ENCODE measurements around the gene SCN9A.
"Not testable (repeated sequence)": the region's sequence is repeated elsewhere in the genome, so short reads cannot be mapped to it uniquely, and the experiment has no call there.

SCN9A gene

DNA sequence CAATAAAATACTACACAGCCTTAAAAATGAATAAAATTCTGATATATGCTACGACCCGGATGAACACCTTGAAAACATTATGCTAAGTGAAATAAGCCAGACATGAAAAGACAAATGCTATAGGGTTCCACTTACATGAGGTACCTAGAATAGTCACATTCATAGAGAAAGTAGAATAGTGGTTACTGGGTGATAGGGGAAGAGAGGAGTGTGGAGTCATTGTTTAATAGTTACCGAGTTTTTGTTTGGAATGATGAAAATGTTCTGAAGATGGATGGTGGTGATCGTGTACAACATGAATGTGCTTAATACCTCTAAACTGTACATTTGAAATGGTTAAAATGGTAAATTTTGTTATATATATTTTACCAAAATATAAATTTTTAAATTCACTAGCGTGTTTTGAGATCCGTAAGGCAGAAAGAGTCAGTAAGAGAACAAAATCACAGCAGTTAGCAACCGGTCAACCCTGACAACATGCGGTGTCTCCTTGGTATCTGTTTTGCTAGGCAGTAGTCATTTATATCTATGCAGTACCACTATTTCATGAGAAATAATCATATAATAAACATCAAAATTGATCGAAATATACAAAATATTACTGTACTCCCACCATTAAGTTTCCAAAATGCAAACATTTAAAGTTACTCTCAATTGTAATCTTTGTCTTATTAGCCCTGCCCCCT is 11.1 kb downstream of the SCN9A start:
- no peaks in the 10 kb centered on the region for H3K27me3 Mint-ChIP-seq
- no peak for DNase-seq (ENCODE audit: low spot score in 2 of 2)
- H3K4me1 Mint-ChIP-seq, result no peaks in the 10 kb centered on the region
- no peak overlapping the region for H3K27ac Mint-ChIP-seq
- H3K4me3 Mint-ChIP-seq, result no peak overlapping the region
- no peaks in the 10 kb centered on the region for H3K9me3 Mint-ChIP-seq
- H3K36me3 Mint-ChIP-seq, result no peaks in the 10 kb centered on the region
- ATAC-seq (ENCODE audit: low read depth), result no peak

DNA sequence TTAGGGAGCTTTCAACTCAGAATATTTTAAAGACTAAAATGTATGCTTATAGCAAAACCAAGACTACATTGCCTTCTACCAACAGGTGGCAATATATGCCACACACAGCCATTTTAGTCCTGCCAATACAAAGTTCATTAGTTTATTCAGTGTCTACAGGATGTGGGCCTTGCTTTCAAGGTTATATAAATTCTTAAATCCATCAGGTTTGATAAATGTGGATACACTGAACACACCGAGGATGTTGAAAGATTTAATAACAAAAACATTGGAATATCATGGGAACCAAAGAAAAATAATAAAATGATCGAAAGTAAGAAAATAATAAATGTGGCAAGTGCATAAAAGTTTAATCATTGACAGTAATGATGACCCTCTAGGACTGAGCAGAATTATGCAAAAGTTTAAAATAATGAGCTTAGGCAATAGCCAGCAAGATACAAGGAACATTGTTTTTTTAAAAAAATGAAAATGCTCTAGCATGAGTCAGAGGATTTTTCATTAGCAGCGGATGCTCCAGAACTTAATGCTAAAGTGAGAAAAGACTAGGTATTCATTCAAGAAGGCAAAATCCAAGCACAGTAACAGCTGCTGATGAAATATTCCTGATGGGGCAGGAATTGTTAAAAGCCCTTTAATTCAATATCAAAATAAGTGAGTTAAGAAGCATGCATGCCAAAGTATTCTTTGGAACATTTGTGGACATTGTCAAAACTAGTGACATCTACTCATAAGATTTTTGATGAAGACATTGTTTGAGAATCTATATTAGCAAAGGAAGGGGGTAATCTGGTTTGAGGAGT is 14.2 kb downstream of the SCN9A start:
- no peaks in the 10 kb centered on the region for H3K9me3 Mint-ChIP-seq
- no peaks in the 10 kb centered on the region for H3K36me3 Mint-ChIP-seq
- ATAC-seq (ENCODE audit: low read depth) (no peak), DNase-seq (ENCODE audit: low spot score in 2 of 2) (no peak)
- no peak overlapping the region for H3K27ac Mint-ChIP-seq
- H3K4me3 Mint-ChIP-seq, result no peak overlapping the region
- H3K4me1 Mint-ChIP-seq, result no peaks in the 10 kb centered on the region
- no peaks in the 10 kb centered on the region for H3K27me3 Mint-ChIP-seq

DNA sequence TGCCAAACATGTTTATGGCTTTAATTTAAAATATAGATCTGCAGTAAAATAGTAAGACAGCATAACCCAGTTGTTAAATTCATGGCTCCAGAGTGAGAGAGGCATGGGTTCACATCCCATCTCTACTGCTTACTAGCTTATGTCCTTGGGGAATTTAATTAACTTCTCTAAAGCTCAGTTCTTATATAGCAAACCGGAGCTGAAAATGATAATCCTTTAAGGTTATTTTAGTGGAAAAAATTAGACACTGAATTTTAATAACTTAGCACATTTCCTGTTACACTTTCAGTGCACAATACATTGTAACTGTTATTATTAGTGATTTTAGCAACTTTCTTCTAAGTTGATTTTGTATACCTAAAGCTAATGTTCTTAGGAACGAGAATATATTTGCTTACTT is 14.8 kb downstream of the SCN9A start:
- no peaks in the 10 kb centered on the region for H3K27me3 Mint-ChIP-seq
- H3K27ac Mint-ChIP-seq, result no peak overlapping the region
- no peaks in the 10 kb centered on the region for H3K4me1 Mint-ChIP-seq
- H3K4me3 Mint-ChIP-seq, result no peak overlapping the region
- DNase-seq (ENCODE audit: low spot score in 2 of 2) (no peak), ATAC-seq (ENCODE audit: low read depth) (no peak)
- no peaks in the 10 kb centered on the region for H3K9me3 Mint-ChIP-seq
- no peaks in the 10 kb centered on the region for H3K36me3 Mint-ChIP-seq

DNA sequence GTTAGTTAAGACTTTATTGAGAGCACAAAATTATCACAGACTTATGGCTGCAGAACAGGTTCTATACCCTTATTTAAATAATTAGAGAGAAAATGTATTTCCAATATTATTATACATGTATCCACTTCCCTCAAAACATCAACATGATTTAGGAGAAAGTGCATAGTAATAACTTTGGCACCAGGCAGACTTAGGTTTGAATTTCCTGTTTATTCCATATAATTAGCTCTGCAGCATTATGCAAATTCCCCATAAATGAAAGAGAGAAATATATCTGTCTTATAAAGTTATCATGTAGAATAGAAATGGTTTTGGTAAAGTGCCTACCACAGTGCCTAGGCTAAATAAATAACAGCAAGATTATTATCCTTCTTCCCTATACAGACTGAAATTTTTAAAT is 15.3 kb downstream of the SCN9A start:
- Mint-ChIP-seq H3K36me3 (no peaks in the 10 kb centered on the region), H3K9me3 (no peaks in the 10 kb centered on the region), H3K4me3 (no peak overlapping the region), H3K27me3 (no peaks in the 10 kb centered on the region), H3K4me1 (no peaks in the 10 kb centered on the region), H3K27ac (no peak overlapping the region)
- DNase-seq (ENCODE audit: low spot score in 2 of 2), result no peak
- no peak for ATAC-seq (ENCODE audit: low read depth)

DNA sequence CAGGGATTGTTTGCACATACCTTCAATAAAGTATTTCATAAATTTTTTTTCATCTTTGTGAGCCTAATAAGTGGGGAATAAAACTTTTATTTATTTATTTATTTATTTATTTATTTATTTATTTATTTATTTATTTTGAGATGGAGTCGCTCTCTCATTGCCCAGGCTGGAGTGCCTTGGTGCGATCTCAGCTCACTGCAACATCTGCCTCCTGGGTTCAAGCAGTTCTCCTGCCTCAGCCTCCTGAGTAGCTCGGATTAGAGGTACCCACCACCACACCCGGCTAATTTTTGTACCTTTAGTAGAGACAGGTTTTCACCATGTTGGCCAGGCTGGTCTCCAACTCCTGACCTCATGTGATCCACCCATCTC is 17.8 kb downstream of the SCN9A start:
- not testable (repeated sequence) for H3K27ac Mint-ChIP-seq; H3K4me1 Mint-ChIP-seq; H3K4me3 Mint-ChIP-seq; DNase-seq (ENCODE audit: low spot score in 2 of 2); H3K36me3 Mint-ChIP-seq; H3K27me3 Mint-ChIP-seq; H3K9me3 Mint-ChIP-seq; ATAC-seq (ENCODE audit: low read depth)

DNA sequence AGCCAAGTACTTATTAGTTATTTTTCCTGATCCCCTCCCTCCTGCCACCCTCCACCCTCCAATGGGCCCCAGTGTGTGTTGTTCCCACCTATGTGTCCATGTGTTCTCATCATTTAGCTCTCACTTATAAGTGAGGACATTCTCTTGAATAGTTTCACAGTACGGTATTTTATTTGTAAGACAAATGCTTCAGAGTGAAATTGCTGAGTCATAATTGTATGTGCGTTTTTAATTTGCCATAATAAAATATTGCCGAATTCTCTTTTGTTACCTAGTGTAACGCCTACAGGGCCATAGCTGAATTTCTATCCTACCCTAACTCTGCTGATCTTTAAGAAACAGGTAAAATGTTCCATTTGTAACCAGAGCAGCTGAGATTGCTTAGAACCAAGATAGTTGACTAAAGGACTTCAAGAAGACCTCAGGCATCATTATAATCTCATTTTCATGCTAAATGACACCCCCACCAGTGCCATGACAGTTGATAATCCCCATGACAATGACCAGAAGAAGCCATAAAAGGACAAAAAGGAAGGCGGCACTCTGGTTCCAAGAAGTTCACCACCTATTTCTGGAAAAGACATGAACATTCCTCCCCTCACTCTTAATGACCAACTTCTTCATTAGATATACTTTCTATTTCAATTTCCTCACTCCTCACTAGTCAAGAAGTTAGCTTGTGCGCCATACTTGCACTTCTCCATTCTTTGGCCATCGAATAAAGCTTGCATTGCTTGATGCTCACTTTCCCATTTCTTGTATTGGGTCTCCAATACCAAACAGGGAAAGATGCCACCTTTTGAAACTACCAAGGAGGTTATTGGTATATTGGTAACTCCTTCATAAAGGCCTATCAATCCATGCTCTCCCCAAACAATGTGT is 18.4 kb downstream of the SCN9A start:
- Mint-ChIP-seq H3K27me3 (no peaks in the 10 kb centered on the region), H3K4me1 (no peaks in the 10 kb centered on the region), H3K36me3 (no peaks in the 10 kb centered on the region), H3K9me3 (no peaks in the 10 kb centered on the region), H3K27ac (no peak overlapping the region), H3K4me3 (no peak overlapping the region)
- no peak for DNase-seq (ENCODE audit: low spot score in 2 of 2)
- no peak for ATAC-seq (ENCODE audit: low read depth)

DNA sequence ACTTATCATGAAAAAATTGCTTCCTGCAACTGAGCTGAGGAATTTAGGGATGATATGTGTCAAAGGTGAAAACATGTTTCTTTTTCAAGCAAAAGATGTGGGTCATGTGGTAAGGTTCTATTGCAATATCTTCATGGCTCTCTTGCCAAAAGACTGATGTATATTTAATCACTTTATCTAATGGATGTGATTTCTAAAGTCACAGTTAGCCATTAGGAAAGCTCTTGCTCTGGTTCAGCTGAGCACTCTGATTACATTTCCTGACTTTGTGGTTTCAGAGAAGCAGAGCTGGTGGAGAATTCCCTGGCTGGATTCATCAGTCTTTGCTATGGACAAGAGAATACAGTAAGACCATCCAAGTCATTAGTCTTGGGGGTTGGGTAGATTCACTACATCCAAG is 24.4 kb downstream of the SCN9A start:
- no peaks in the 10 kb centered on the region for H3K36me3 Mint-ChIP-seq
- no peaks in the 10 kb centered on the region for H3K4me1 Mint-ChIP-seq
- H3K27ac Mint-ChIP-seq, result no peak overlapping the region
- peaks cover 2% of the 10 kb centered on the region for H3K27me3 Mint-ChIP-seq
- no peak for DNase-seq (ENCODE audit: low spot score in 2 of 2)
- ATAC-seq (ENCODE audit: low read depth), result no peak
- no peaks in the 10 kb centered on the region for H3K9me3 Mint-ChIP-seq
- H3K4me3 Mint-ChIP-seq, result no peak overlapping the region

DNA sequence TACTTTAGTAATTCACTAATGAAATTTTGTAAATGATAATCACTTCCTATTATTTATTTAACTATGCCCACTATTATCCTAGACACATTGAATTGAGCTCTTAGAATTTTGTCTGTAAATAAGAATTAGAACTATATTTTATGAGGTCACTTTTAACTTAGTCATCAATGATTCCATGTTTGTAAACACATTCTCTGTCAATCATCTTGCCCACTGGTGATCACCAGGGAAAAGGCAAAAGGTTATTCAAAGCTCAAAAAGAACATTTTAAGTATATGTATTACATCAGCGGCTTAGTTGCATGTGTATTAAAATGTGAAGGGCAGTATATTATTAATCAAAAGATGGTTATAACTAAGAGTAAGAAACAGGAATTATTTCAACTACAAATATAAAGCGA is 25.2 kb downstream of the SCN9A start:
- peaks cover 2% of the 10 kb centered on the region for H3K27me3 Mint-ChIP-seq

DNA sequence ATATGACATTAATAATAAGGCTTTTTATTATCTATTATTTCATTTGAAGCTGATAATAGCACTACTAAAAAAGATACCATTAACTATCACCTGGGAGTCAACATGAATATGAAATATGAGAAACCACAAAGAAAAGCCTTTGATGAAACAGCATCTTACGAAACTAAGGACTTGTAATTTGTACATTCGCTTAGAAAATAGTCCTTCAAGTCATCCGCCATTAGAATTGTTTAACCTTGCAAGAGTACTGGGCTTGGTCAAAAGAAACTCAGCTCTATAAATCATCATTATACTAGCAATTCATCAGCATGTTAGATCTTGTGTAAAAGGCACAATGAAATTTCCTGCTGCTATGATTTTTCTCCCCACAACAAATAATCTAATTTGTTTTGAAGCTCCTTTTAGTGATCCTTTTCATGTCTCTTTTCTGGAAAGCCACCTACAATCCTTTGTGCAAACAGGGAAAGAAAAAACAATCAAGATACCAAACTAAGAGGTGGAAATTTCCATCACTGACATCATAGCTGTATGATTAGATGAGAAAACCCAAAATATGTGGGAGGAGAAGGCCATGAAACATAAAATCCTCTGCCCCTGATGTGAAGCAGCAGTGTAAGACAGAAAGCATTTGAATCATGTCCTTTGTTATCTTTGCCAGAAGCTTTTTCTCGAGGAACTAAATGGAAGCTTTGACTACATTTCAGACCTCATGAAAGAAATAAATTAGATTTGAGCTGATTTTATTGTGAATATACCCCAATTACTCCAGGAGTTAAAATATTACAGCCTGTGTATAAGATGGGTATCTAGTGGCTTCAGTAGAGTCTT is 31.2 kb downstream of the SCN9A start:
- peaks cover 2% of the 10 kb centered on the region for H3K27me3 Mint-ChIP-seq
- H3K36me3 Mint-ChIP-seq, result no peaks in the 10 kb centered on the region
- no peak overlapping the region for H3K4me3 Mint-ChIP-seq
- no peaks in the 10 kb centered on the region for H3K9me3 Mint-ChIP-seq
- ATAC-seq (ENCODE audit: low read depth), result no peak
- no peak overlapping the region for H3K27ac Mint-ChIP-seq
- H3K4me1 Mint-ChIP-seq, result no peaks in the 10 kb centered on the region
- DNase-seq (ENCODE audit: low spot score in 2 of 2), result no peak

More for the DNA sequence above, 25.2 kb downstream of the SCN9A start:
- DNase-seq (ENCODE audit: low spot score in 2 of 2) (no peak), ATAC-seq (ENCODE audit: low read depth) (no peak)
- Mint-ChIP-seq H3K36me3 (no peaks in the 10 kb centered on the region), H3K4me1 (no peaks in the 10 kb centered on the region), H3K27ac (no peak overlapping the region), H3K4me3 (no peak overlapping the region), H3K9me3 (no peaks in the 10 kb centered on the region)

DNA sequence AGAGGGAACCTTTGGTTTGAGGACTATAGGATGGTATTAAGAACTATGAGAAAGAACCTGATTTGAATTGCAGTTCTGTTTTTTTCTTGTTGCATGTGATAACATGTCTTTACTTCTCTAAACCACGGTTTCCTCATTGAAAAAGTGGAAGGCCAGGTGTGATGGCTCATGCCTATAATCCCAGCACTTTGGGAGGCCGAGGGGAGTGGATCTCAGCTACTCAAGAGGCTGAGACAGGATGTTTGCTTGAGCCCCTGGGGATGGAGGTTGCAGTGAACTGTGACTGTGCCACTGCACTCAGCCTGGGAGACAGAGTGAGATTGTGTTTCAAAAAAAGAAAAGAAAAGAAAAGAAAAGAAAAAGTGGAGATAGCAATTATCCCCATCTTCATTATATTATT is 32.3 kb downstream of the SCN9A start:
- peaks cover 2% of the 10 kb centered on the region for H3K27me3 Mint-ChIP-seq
- H3K4me3 Mint-ChIP-seq, result no peak overlapping the region
- no peaks in the 10 kb centered on the region for H3K4me1 Mint-ChIP-seq
- no peak overlapping the region for H3K27ac Mint-ChIP-seq
- ATAC-seq (ENCODE audit: low read depth) (no peak), DNase-seq (ENCODE audit: low spot score in 2 of 2) (no peak)
- no peaks in the 10 kb centered on the region for H3K36me3 Mint-ChIP-seq
- H3K9me3 Mint-ChIP-seq, result no peaks in the 10 kb centered on the region

DNA sequence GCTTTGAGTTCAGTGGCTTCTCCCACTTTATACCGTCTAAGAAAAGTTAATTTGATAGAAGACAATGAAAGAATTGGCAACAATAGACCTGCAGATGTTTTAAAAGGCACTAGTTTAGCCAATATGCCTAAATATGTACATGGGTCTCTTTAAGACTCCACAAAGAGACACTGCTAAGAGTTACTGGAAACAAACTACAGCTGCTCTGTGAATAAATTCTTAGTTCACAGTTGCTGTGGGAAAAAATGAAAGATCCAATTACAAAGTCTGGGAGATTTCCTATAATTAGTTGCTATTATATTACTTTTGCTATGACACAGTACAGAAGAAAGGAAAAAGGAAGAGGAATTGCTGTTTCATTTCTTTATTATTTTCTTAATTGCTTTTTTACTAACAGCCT is 34.3 kb downstream of the SCN9A start:
- Mint-ChIP-seq H3K4me1 (no peaks in the 10 kb centered on the region), H3K9me3 (peaks cover 2% of the 10 kb centered on the region), H3K4me3 (no peak overlapping the region)

DNA sequence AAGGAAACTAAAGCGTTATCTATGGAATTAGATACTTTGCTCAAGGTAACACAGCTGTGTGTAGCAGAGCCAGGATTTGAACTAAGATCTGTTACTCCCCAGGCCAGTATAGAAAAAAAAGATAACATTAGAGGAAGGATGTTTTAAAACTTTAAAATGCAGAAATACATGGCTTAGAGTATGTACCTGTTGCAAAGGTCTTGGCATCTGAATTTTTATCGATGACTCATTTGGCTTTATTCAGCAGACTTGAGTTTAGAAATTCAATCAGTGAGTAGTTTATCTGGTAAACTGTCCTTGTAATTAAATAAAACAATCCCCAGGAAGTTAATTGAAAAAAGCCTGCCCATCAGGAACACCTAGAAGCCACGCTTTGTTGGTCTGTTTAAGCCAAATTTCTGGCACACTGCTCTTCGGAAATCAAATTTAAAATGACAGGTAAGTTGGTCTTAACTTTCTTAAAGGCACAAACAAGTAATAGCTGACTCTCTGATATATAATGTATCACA is 36.9 kb downstream of the SCN9A start:
- Mint-ChIP-seq H3K4me1 (no peaks in the 10 kb centered on the region), H3K4me3 (no peak overlapping the region), H3K9me3 (peaks cover 2% of the 10 kb centered on the region), H3K27me3 (no peaks in the 10 kb centered on the region), H3K27ac (no peak overlapping the region), H3K36me3 (no peaks in the 10 kb centered on the region)
- ATAC-seq (ENCODE audit: low read depth) (no peak), DNase-seq (ENCODE audit: low spot score in 2 of 2) (no peak)

More for the DNA sequence above, 34.3 kb downstream of the SCN9A start:
- ATAC-seq (ENCODE audit: low read depth) (no peak), DNase-seq (ENCODE audit: low spot score in 2 of 2) (no peak)
- no peaks in the 10 kb centered on the region for H3K27me3 Mint-ChIP-seq
- no peak overlapping the region for H3K27ac Mint-ChIP-seq
- H3K36me3 Mint-ChIP-seq, result no peaks in the 10 kb centered on the region

DNA sequence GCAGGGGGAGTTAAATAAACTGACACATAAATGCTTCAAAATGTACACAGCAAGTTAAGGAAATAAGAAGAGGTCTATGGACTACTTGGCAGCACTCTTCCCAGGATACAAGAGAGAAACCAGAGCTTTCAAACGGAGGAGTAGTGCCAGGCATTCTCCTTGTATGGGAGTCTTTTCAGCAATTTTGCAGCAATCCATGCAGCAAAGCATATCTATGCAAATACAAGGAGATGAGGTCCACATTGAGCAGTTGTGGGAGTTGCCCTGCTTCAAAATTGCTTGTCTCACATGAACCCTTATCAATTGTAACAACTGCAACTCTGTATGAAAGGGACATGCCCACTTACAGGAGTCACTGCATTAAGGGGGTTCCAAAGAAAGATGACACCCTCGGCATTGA is 37.8 kb downstream of the SCN9A start:
- Mint-ChIP-seq H3K36me3 (no peaks in the 10 kb centered on the region), H3K27ac (no peak overlapping the region), H3K9me3 (peaks cover 2% of the 10 kb centered on the region), H3K4me1 (no peaks in the 10 kb centered on the region), H3K4me3 (no peak overlapping the region), H3K27me3 (no peaks in the 10 kb centered on the region)
- ATAC-seq (ENCODE audit: low read depth), result no peak
- no peak for DNase-seq (ENCODE audit: low spot score in 2 of 2)
